ENCODE results near the gene RELN. TPM values are rescaled to one million over a fixed set of nuclear protein-coding genes. Genes with fewer than 3 reads are reported as not detected.

The RELN gene
- total RNA-seq, 1 experiment from 2014 or later, result 0.20 TPM

- ChIA-PET POLR2A (interaction anchor here (0.6 kb wide), 1 partner anchor 671 kb away, joined by 6 read pairs; no protein-coding TSS in a partner anchor), CTCF (no interaction called here)
- Mint-ChIP-seq H3K4me1 (no peaks in the 10 kb centered on the region), H3K27me3 (ENCODE audit: low read depth) (no peaks in the 10 kb centered on the region), H3K4me3 (no peak overlapping the region), H3K36me3 (no peaks in the 10 kb centered on the region), H3K27ac (no peak overlapping the region), H3K9me3 (peaks cover 9% of the 10 kb centered on the region)
- no peak for TF ChIP-seq CBFB (CRISPR knock-in tag; IDR thresholded peaks at IDR 0.05; ENCODE audit: low read depth)
- TF ChIP-seq OVOL2 (CRISPR knock-in tag; IDR thresholded peaks at IDR 0.05; ENCODE audit: borderline replicate concordance), result no peak
- no peak for TF ChIP-seq ZNF425 (CRISPR knock-in tag; conservative IDR thresholded peaks at IDR 0.05)
- no peak for TF ChIP-seq KAT7 (CRISPR knock-in tag; IDR thresholded peaks at IDR 0.05; ENCODE audit: borderline replicate concordance)
- TF ChIP-seq NR2C2 (CRISPR knock-in tag; IDR thresholded peaks at IDR 0.05), result no peak
- no peak for TF ChIP-seq ERG (CRISPR knock-in tag; IDR thresholded peaks at IDR 0.05)
- no peak for TF ChIP-seq ZNF263 (CRISPR knock-in tag; IDR thresholded peaks at IDR 0.05; ENCODE audit: low read depth)
- TF ChIP-seq CDX4 (CRISPR knock-in tag; IDR thresholded peaks at IDR 0.05; ENCODE audit: borderline replicate concordance), result no peak
- TF ChIP-seq ATF3 (CRISPR knock-in tag; conservative IDR thresholded peaks at IDR 0.05), result no peak
- no peak for ATAC-seq
- no peak for DNase-seq (ENCODE audit: low spot score)
These were observed 260.4 kb downstream of the RELN start for GRCh38 chr7:103729026-103729425.

- ChIA-PET CTCF (no interaction called here), POLR2A (no interaction called here)
- no peaks in the 10 kb centered on the region for H3K27me3 Mint-ChIP-seq (ENCODE audit: low read depth)
- no peak overlapping the region for H3K4me3 Mint-ChIP-seq
- H3K36me3 Mint-ChIP-seq, result no peaks in the 10 kb centered on the region
- DNase-seq (ENCODE audit: low spot score) (no peak), ATAC-seq (no peak)
- H3K27ac Mint-ChIP-seq, result no peak overlapping the region
- peaks cover 9% of the 10 kb centered on the region for H3K9me3 Mint-ChIP-seq
- H3K4me1 Mint-ChIP-seq, result no peaks in the 10 kb centered on the region
- TF ChIP-seq ARID4B (CRISPR knock-in tag; IDR thresholded peaks at IDR 0.05; ENCODE audit: borderline replicate concordance) (no peak), PREB (CRISPR knock-in tag; IDR thresholded peaks at IDR 0.05; ENCODE audit: borderline replicate concordance) (no peak), TEAD1 (CRISPR knock-in tag; IDR thresholded peaks at IDR 0.05) (no peak), ZNF281 (CRISPR knock-in tag; IDR thresholded peaks at IDR 0.05) (no peak), IRF1 (CRISPR knock-in tag; IDR thresholded peaks at IDR 0.05) (no peak), TEAD4 (CRISPR knock-in tag; IDR thresholded peaks at IDR 0.05) (no peak), ZNF425 (CRISPR knock-in tag; conservative IDR thresholded peaks at IDR 0.05) (no peak), HMGA2 (CRISPR knock-in tag; IDR thresholded peaks at IDR 0.05) (no peak), ESRRA (CRISPR knock-in tag; IDR thresholded peaks at IDR 0.05; ENCODE audit: borderline replicate concordance) (no peak), ETV6 (CRISPR knock-in tag; IDR thresholded peaks at IDR 0.05) (no peak)
These were observed 261.4 kb downstream of the RELN start for GRCh38 chr7:103727982-103728610.
